ENCODE measurements around the gene PRL.

Gene PRL

DNA sequence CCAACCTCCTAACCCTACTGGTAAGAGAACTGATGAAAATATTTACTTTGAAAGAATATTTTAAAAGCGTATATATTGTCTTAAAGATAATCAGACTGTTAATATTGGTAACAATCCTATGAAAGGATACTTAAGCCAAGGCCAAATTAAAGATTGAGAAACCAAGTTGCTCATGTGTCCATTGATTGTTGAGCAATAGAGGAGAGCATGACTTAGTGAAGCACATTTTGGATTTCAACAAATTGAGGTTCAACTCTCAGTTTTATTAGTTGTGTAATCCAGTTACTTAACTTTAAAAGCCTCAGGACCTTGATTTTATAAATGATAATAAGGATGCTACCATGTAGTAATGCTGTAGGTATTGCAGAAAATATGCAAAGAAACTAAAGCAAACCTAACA lies 56.8 kb downstream of the PRL start:
- TF ChIP-seq, protein P1, sequence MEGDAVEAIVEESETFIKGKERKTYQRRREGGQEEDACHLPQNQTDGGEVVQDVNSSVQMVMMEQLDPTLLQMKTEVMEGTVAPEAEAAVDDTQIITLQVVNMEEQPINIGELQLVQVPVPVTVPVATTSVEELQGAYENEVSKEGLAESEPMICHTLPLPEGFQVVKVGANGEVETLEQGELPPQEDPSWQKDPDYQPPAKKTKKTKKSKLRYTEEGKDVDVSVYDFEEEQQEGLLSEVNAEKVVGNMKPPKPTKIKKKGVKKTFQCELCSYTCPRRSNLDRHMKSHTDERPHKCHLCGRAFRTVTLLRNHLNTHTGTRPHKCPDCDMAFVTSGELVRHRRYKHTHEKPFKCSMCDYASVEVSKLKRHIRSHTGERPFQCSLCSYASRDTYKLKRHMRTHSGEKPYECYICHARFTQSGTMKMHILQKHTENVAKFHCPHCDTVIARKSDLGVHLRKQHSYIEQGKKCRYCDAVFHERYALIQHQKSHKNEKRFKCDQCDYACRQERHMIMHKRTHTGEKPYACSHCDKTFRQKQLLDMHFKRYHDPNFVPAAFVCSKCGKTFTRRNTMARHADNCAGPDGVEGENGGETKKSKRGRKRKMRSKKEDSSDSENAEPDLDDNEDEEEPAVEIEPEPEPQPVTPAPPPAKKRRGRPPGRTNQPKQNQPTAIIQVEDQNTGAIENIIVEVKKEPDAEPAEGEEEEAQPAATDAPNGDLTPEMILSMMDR (conservative IDR thresholded peaks at IDR 0.05; ENCODE audit: control insufficient read depth, insufficient read depth, low read depth, low read length), result no peak
- peak; percentile 55 for DNase-seq (ENCODE audit: low read depth)
- no peak overlapping the region for H3K4me3 ChIP-seq (ENCODE audit: control insufficient read depth, low read depth, low read length)

DNA sequence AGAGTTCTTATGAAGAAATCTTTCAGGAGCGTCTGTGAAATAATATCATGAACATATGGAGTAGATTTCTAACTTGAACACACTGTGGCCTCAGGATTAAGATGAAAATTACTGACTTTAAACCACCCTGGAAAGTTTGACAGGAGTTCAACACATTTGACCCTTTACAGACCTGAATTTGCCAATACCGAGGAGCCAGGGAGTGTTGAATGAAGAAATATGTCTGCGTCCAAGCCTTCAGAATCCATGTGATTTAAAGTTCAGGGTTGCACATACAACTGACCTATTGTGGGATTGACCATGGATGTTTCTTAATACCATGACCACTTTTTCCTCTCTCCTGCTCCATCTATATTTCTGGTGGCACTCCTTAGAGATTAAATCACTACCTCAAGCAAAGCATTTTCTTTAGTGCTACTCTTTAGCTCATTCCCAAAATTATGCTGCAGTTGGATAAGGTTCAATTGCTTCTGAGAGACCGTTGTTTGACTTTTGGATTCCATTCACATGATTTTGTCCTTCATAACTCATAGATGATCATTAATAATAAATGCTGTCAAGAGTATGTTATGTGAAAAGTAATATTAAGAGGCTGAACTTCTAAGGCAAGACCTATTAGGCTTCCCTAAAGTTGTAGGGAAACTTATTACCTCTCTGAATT lies 57.4 kb downstream of the PRL start:
- no peak overlapping the region for H3K4me3 ChIP-seq (ENCODE audit: control insufficient read depth, low read depth, low read length)
- peak; percentile 41 for DNase-seq (ENCODE audit: low read depth)
- TF ChIP-seq, protein P1 (conservative IDR thresholded peaks at IDR 0.05; ENCODE audit: control insufficient read depth, insufficient read depth, low read depth, low read length), result no peak

DNA sequence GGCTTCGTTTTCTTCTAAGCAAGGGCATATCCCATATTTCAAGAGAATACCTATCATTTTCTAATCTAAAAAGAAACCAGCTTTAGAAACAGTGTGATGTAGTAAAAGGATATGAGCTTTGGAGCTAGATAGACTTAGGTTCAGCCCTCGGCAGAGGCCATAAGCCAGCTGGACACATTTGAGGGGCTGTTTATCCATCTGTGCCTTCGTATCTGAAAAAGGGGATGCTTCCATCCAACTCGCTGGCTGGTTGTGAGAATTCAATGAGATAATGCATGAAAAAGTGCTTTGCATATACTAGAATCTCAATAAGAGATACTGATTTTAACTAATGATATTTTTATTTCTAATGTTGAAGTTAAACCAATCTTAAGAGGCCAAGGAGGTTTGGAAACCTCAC lies 58.0 kb downstream of the PRL start:
- H3K4me3 ChIP-seq (ENCODE audit: control insufficient read depth, low read depth, low read length), result no peak overlapping the region
- TF ChIP-seq, protein P1 (conservative IDR thresholded peaks at IDR 0.05; ENCODE audit: control insufficient read depth, insufficient read depth, low read depth, low read length), result no peak
- no peak for DNase-seq (ENCODE audit: low read depth)

DNA sequence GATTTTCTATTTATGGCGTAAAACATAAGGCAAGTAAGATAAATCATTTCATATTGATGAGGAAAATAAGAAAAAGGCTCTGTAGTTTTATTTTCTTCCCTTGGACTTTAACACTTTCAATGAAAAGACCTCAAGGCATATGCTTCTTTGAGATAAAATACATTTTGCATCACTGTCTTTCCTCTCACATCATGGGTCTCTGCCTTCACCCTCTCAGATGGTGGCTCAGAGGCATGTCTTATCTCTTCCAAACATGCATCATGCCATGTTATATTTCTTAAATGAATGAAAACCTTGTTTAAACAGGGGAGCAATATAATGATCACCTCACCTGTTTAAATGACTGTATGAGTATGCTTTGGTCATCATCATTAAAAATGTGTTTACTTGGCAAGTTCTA lies 59.3 kb downstream of the PRL start:
- DNase-seq (ENCODE audit: low read depth), result no peak
- TF ChIP-seq, protein P1 (conservative IDR thresholded peaks at IDR 0.05; ENCODE audit: control insufficient read depth, insufficient read depth, low read depth, low read length), result no peak

More for the DNA sequence above, 59.3 kb downstream of the PRL start:
- no peak overlapping the region for H3K4me3 ChIP-seq (ENCODE audit: control insufficient read depth, low read depth, low read length)

Data from fibroblast of mammary gland (primary cell).